ENCODE results near the gene DIPK2A.
A peak's percentile ranks its signal among the peaks of the same experiment; 100 is the strongest.

DIPK2A gene

GRCh38 chr3:143973259-143974021 is 1.8 kb downstream of the DIPK2A start:
- peak; percentile 86 for DNase-seq (ENCODE audit: low read depth)
- TF ChIP-seq CTCF (conservative IDR thresholded peaks at IDR 0.05; ENCODE audit: control insufficient read depth, insufficient read depth, low read depth, low read length) = no peak
- H3K4me3 ChIP-seq (ENCODE audit: control insufficient read depth, low read depth, low read length) = peak overlapping the region; percentile 88

DNA sequence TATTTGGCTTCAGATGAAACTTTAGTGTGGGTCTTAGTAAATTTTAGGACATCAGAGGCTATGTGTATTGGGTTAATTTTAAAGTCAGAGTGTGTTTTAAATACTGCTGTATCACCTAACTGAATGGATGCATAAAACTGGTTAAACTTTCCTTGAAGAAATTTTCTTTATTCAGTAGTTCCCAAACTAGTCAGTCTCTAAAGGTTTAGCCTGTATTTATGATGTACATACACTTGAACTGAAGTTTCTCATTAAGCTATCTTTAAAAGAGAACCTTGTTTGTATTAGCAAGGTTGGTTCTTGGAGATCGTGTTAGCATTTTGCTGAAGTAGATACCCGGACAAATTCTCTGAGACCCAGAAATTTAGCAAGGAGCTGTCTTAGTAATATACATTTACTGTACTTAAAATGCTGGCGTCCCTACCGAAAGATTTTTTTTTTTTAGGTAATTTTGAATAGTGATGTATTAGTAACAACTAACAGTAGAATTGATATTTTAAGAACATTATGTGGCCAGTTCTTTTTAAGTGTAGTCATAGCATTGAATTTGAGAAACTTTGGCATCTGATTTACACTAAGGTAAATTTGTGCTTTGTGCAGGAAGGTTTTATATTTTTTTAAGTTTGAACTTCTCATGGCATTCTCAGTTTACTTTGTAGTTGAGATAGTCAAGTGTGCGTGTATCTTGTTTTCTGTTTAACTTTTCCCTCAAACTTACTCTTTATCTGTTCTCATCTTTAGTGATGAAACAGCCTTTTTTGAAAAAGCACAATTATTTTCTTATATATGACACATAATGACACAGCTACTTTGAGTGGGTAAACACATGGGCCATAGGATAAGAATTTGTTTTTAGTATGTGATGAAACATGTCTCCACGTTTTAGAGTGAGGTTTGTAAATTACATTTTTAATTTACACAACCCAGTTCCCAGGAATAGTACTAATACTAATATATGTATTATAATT is 2.9 kb downstream of the DIPK2A start:
- peak overlapping the region; percentile 88 for H3K4me3 ChIP-seq (ENCODE audit: control insufficient read depth, low read depth, low read length)
- peak; percentile 57 for DNase-seq (ENCODE audit: low read depth)
- no peak for TF ChIP-seq CTCF (conservative IDR thresholded peaks at IDR 0.05; ENCODE audit: control insufficient read depth, insufficient read depth, low read depth, low read length)

DNA sequence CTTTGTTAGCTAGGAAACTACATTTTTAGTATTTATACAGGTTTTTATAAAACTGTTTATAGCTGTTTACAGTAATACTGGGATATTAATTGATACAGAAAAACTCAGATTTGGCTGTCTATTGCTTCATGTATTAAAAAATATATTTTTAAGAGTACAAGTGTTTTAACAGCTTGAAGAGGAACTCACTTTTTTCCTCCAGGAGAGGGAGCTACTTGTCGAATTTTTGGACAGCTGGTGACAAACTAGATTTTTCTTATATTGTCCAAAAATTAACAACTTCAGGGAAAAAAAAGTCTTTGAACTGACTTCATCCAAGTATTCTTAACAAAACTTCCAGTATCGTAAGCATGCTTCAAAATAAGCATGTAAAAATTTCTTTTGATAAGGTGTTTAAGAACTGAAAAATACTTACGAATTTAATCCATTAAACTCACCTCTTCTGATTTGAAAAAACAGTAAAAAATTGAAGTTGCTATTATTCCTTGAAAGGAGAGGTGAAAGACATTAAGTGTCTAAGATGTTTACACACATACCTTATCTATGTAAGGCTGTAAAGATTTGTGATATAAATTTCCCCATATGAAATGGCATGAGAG is 4.0 kb downstream of the DIPK2A start:
- TF ChIP-seq CTCF (conservative IDR thresholded peaks at IDR 0.05; ENCODE audit: control insufficient read depth, insufficient read depth, low read depth, low read length) = peak; percentile 58
- DNase-seq (ENCODE audit: low read depth) = peak; percentile 76
- no peak overlapping the region for H3K4me3 ChIP-seq (ENCODE audit: control insufficient read depth, low read depth, low read length)

DNA sequence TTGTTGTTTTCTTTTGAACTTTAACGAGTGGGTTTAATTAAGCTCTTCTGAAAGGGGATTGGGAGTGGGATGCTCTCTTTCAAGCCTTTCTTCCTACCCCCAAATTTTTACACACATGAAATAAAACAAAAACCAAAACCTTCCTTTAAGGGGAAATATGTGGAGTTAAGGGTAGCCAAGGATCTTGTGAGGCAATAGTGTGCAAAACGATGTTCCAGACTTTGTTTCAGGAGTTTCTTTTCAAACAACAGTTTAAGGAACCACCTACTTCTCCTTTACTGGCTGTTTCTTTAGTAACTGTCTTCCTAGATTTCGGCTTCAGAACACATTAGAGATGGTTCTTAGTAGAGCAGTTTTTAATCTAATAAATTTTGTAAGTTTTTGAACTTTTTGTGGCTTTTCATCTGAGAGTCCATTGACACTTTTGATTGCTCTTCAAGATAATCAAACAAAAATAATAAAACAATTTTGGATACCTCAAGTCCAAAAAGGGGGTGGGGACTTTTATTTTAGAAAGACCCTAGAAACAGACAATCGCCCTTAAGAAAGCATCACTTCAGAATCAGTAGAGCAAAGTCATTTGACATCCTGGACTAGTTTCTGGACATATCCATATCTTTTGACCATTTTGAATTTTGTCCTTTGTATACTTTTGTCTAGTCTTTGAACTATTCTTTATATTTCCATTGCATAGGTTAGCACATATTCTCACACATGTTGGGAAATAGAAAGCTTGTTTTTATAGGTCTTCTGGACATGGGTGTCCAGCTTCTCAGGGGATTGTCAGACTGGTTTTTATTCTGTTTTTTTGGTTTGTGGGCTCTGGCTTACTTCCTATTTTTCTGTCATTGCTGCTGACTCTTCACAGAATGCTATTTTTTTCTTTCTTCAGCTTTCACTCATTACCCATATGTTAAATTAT is 6.0 kb downstream of the DIPK2A start:
- H3K4me3 ChIP-seq (ENCODE audit: control insufficient read depth, low read depth, low read length) = no peak overlapping the region
- DNase-seq (ENCODE audit: low read depth) = peak; percentile 63
- TF ChIP-seq CTCF (conservative IDR thresholded peaks at IDR 0.05; ENCODE audit: control insufficient read depth, insufficient read depth, low read depth, low read length) = no peak

- no peak for TF ChIP-seq CTCF (conservative IDR thresholded peaks at IDR 0.05; ENCODE audit: control insufficient read depth, insufficient read depth, low read depth, low read length)
- no peak overlapping the region for H3K4me3 ChIP-seq (ENCODE audit: control insufficient read depth, low read depth, low read length)
- no peak for DNase-seq (ENCODE audit: low read depth)
These were observed 6.6 kb downstream of the DIPK2A start for GRCh38 chr3:143978263-143978631.

DNA sequence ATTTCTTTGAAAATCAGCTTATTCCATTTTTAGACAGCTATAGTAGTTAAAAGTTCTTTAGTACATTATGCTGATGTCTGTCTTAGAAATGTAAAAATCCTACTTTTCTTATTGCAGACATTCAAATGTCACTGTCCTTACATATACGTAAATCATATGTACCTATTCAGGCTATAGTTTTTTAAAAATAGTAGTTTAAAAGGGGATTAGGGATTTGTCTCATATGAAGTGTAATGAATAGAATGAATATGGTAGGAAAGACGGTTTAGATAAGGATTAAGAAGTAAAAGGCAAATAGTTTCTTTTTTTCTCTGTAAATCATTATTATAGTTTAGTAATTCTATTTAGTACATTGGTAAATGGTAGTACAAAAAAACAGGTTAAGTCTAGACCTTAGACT is 7.4 kb downstream of the DIPK2A start:
- TF ChIP-seq CTCF (conservative IDR thresholded peaks at IDR 0.05; ENCODE audit: control insufficient read depth, insufficient read depth, low read depth, low read length) = no peak
- H3K4me3 ChIP-seq (ENCODE audit: control insufficient read depth, low read depth, low read length) = no peak overlapping the region
- DNase-seq (ENCODE audit: low read depth) = no peak

Measured in fibroblast of mammary gland (primary cell).